ENCODE results near the gene AIG1.
A peak's percentile ranks its signal among the peaks of the same experiment; 100 is the strongest.

Gene AIG1

DNA sequence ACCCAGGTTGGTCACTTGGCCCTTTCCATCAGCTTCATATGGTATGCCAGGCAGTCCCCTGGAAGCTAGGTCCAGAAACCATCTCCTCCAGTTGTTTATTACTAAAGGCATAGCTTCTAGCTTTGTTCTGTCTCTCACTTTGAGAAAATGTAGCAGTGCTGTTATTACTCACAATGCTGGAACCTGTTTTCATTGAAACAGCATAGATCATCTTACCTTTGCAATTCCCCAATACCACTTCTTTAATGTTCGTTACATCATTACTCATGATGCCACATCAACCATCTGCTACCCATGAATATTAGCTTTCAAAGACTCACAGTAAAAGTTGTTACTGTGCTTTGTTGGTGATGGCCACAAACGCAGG, 301.5 kb downstream of the AIG1 start:
- DNase-seq (ENCODE audit: low read depth in 2 of 2), result no peak

DNA sequence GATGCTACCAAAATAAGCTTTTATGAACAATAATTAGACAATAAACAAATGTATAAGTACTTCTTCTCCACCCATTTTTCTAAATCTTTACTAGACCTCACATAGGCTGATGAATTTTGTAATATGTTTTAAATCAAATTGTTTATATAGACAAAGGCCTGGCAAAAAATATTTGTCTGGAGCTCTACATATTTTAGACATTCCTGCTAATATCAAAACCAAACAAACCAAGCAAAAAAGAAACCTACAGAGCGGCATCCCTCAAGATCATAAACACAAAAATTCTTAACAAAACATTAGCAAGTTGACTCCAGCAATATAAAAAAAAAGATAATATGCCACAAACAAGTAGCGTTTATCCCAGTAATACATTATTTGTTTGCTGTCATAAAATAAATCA, 302.6 kb downstream of the AIG1 start:
- DNase-seq (ENCODE audit: low read depth in 2 of 2), result no peak

DNA sequence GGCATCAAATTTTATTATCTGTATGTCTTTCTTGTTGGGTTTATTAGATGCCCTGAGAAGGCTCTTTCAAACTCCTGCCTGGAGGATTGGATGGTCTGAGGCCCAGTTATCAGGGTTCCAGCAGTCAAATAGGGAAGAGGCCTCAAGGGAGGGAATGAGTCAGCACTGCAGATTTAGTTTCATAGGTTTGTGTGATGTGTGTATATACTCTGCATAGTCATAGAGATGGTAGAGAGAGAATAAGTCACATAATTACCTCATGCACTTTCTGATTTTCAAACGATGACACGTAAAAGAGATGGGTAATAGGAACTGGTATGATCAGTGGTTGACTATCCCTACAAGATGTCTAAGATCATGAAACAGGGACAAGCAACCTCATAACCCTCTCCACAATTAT, 307.7 kb downstream of the AIG1 start:
- peak in 1 of 2 donors; percentile 1 for DNase-seq (ENCODE audit: low read depth in 2 of 2)

DNA sequence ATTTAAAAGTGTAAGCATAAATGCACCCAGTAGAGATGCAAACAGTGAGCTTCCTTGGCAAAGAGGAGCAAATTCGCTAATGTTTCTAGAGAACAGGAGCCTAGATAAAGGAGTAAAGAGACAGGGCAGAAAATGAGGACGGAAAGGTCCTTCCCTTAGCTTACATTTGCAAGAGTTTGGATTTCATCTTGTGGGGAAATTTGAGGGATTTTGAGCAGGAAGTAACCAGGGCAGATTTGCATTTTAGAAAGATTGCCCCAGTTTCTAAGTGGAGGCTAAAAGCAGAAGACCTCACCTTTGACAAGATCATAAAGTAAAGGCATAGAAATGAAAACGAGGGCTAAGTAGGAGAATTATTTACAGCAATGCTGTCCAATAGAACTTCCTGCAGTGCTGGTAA, 309.3 kb downstream of the AIG1 start:
- no peak for DNase-seq (ENCODE audit: low read depth in 2 of 2)

DNA sequence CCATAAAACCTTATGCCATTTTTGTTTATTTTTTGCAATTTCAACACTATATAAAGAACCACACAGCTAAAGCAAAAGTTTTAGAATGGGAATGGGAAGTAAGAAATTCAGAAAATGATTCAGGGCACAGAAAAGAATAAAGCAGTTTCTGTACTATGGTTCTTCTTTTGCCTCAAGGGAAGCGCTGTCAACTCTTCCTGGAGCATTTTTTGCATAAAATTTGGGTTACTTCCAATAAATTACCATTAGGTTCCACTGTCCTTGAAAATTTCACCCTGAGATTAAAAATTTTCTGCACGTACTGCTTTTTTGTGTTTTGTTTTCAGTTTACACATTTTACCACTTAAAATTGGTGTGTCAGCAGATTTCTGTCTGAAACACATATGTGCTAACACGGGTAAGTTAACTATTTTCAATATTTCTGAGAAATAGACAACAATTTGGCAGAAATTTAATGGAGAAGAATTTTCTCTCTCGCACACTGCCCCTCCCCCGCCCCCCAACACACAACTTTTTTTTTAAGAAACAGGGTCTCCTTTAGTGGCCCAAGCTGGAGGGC, 310.2 kb downstream of the AIG1 start:
- DNase-seq (ENCODE audit: low read depth in 2 of 2), result no peak

DNA sequence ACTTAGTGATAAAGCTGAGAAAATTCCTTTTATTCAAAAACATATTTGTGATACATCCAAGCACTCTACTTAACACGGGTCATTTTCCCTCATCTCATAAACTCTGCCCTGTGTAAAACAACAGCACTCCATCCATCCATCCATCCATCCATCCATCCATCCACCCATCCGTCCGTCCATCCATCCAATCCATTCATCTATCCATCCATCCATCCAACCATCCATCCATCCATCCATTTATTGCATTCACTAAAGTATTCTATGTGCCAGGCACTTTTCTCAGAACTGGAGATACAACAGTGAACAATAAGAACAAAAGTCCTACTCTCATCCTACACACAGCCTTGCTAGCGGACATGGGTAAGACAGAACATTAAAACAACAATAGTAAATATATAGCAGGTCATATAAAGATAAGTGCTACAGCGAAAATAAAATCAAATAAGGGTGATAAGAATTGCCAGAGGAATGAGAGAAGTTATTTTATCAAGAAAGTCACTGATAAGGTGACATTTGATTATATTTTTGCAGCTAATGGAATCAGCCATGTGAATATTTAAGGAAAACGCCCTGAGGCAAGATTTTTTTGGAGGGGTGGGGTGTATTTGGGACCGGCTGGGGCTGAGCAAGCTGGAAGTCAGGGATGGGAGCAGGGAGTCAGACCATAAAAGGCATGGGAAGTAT, 311.7 kb downstream of the AIG1 start:
- DNase-seq (ENCODE audit: low read depth in 2 of 2), result no peak

DNA sequence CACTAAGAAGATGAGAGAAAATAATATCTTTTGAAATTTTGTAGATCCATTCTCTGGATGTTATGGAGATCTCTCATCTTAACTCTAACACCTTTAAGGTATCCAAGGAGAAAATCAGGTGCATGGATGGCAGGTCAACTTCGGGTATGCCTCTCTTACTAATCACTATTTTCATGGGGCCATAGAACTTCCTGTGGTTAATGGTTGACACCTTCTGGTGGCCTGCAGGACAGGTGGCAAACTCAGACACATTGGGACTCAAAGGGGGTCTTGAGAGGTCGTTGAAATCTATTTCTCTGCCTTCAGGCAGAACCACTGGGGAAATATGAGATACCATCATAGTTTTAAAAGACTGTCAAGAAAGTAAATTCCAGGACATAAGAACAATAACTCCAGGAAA, 313.3 kb downstream of the AIG1 start:
- no peak for DNase-seq (ENCODE audit: low read depth in 2 of 2)

DNA sequence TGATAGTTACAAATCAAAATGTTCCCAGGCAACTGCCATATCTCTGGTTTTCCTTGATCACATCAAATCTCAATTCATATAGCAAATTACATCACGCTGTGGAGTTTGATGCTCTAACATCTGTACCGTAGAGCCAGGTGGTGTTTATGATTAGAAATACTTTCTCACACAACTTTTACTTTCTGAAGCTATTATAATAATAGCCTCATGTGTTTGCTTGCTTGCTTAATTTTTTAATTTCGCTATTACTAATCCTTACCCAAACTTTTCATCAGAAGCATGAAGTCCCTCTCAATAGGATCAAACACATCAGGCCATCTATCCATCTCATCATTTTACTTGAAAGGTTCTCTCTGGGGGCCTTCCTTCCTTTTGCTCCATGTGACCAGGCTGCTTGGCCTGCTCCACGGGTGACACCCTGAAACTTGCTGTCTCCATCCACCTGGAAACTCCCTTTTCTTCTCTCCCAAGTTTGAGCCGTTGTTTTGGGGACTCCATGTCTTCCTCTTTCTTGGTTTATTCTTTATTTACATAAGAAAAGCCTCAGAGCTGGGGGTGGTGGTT, 314.4 kb downstream of the AIG1 start:
- DNase-seq (ENCODE audit: low read depth in 2 of 2), result no peak

DNA sequence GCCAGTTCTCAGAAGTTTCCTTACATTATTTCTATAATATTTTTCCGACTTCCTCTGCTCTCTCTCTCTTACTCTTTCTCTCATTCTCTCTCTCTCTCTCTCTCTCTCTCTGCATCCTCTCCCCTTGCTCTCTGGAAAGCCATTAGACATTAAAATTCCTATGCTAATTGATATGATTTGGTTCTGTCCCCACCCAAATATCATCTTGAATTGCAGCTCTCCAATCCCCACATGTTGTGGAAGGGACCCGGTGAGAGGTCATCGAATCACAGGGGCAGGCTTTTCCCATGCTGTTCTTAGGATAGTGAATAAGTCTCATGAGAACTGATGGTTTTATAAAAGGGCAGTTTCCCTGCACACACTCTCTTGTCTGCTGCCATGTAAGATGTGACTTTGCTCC, 315.7 kb downstream of the AIG1 start:
- no peak for DNase-seq (ENCODE audit: low read depth in 2 of 2)

DNA sequence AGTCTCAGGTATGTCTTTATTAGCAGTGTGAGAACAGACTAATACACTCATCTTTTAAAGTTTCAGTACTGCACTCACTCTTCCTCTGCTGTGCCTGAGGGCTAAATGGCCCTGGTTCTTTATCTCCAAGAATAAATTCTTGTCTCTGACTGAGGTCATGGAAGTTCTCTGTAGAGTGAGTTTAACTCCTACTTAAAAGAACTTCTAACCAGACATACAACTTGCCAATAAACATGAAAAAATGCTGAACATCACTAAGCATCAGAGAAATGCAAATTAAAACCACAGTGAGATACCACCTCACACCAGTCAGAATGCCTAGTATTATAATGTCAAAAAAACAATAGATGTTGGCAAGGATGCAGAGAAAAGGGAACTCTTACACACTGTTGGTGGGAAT, 316.2 kb downstream of the AIG1 start:
- no peak for DNase-seq (ENCODE audit: low read depth in 2 of 2)

DNA sequence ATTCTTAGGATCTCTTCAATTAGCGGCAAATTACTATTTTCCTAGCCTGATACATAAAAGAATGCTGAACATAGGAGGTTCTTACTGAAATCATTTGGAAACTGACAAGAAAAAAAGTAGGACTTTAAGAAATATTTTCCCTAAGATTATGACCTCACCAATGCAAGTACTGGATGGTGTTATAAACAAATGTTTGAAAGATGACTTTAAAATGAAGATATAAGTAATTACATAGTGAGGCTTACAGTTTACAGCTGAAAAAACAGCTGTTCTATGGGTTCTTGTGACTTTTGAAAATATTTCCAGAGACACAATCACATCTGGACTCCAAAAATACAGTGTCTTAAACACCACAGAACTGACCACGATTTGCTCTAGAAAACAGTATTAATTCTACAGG, 324.9 kb downstream of the AIG1 start:
- DNase-seq (ENCODE audit: low read depth in 2 of 2), result no peak

DNA sequence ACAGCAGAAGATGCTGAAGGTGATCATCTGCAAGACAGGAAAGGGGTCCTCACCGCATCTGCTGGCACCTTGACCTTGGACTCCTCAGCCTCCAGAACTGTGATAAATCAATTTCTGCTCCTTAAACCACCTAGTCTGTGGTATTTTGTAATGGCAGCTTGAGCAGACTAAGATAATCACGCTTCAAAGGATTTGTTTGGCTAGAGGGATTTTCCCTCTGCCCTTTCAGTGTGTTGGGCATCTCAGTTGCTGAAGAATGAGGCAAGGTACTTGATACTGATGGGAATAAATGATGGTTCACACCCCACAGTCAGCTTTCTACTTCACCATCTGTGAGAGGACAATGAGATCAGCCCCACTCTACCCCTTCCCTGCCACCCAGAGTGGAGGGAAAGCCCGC, 329.6 kb downstream of the AIG1 start:
- no peak for DNase-seq (ENCODE audit: low read depth in 2 of 2)

All from stimulated activated CD4-positive, alpha-beta T cell treated with anti-CD3 and anti-CD28 coated beads, Interleukin-15, amount 100 ng/mL, for 48 hours (primary cell).